Keratinocyte (primary cell): ENCODE results near the gene ENKD1. TPM values are rescaled to one million over a fixed set of nuclear protein-coding genes. Genes with fewer than 3 reads are reported as not detected.
"Not testable (repeated sequence)": the region's sequence is repeated elsewhere in the genome, so short reads cannot be mapped to it uniquely, and the experiment has no call there.

Experiments used
- DNase-seq: peaks from one replicate; pipeline ENCODE4 v3.0.0-alpha.2; 2011; ENCODE audit warnings: low read depth, missing footprints, low spot score
- FAIRE-seq: peaks from 2 replicates; lab custom pipeline; 2011; peaks lifted over from hg19 to GRCh38; lab: Jason Lieb, UNC
- H2AFZ ChIP-seq: 2 replicates; pipeline ENCODE4 v1.6.0; 2012; ENCODE audit warnings: low read length, control low read depth, inconsistent platforms; ENCODE audit not compliant: control insufficient read depth
- H3K27ac ChIP-seq: 2 replicates; pipeline ENCODE4 v1.5.1; 2011; ENCODE audit warnings: low read length; ENCODE audit not compliant: control insufficient read depth, insufficient read depth
- H3K27me3 ChIP-seq: 3 replicates; pipeline ENCODE4 v1.6.0; 2011; ENCODE audit warnings: low read length; ENCODE audit not compliant: control insufficient read depth, insufficient read depth; ENCODE audit errors: extremely low read depth
- H3K36me3 ChIP-seq, 2 experiments: 2 replicates in 1 of 2; 3 replicates in 1 of 2; pipeline ENCODE4 v1.5.1; 2011; ENCODE audit warnings: low read length in 2 of 2, mild to moderate bottlenecking in 1 of 2; ENCODE audit not compliant: control insufficient read depth in 2 of 2, insufficient read depth in 2 of 2; ENCODE audit errors: extremely low read depth in 1 of 2
- H3K4me1 ChIP-seq: 3 replicates; pipeline ENCODE4 v1.5.1; 2011; ENCODE audit warnings: low read length; ENCODE audit not compliant: control insufficient read depth, insufficient read depth; ENCODE audit errors: extremely low read depth
- H3K4me2 ChIP-seq: 3 replicates; pipeline ENCODE4 v1.6.0; 2011; ENCODE audit warnings: low read depth, low read length; ENCODE audit not compliant: control insufficient read depth, insufficient read depth; ENCODE audit errors: extremely low read depth
- H3K4me3 ChIP-seq, 3 experiments: fragments of 200-600 bp in 1 of 3; sonication (generic) in 1 of 3; 2 replicates in 2 of 3; 3 replicates in 1 of 3; pipeline ENCODE4 v1.5.1; 2011 to 2016; ENCODE audit warnings: low read length in 3 of 3, mild to moderate bottlenecking in 3 of 3, control low read depth in 2 of 3, inconsistent platforms in 1 of 3, low read depth in 1 of 3, mixed read lengths in 1 of 3, mixed run types in 1 of 3, moderate library complexity in 1 of 3; ENCODE audit not compliant: control insufficient read depth in 2 of 3, insufficient read depth in 2 of 3; ENCODE audit errors: extremely low read depth in 1 of 3
- H3K79me2 ChIP-seq: 2 replicates; pipeline ENCODE4 v1.6.0; 2012; ENCODE audit warnings: low read length; ENCODE audit not compliant: control insufficient read depth, insufficient read depth
- H3K9ac ChIP-seq: 3 replicates; pipeline ENCODE4 v1.6.0; 2011; ENCODE audit warnings: low read length; ENCODE audit not compliant: control insufficient read depth, insufficient read depth; ENCODE audit errors: extremely low read depth
- H3K9me1 ChIP-seq: 3 replicates; pipeline ENCODE4 v1.6.0; 2011; ENCODE audit warnings: low read length; ENCODE audit not compliant: control insufficient read depth, insufficient read depth; ENCODE audit errors: extremely low read depth
- H3K9me3 ChIP-seq: 2 replicates; pipeline ENCODE4 v1.5.1; 2012; ENCODE audit warnings: low read depth, low read length; ENCODE audit not compliant: control insufficient read depth
- H4K20me1 ChIP-seq: 3 replicates; pipeline ENCODE4 v1.6.0; 2011; ENCODE audit warnings: low read length; ENCODE audit not compliant: control insufficient read depth, insufficient read depth; ENCODE audit errors: extremely low read depth
- CTCF ChIP-seq, 3 experiments: IDR thresholded peaks in 1 of 3; conservative IDR thresholded peaks in 1 of 3; optimal IDR thresholded peaks in 1 of 3; 2 replicates in 2 of 3; 3 replicates in 1 of 3; pipeline versions ENCODE3 to v1.5.1; 2011; ENCODE audit warnings: low read length in 3 of 3, mild to moderate bottlenecking in 3 of 3, moderate library complexity in 2 of 3, control low read depth in 1 of 3, inconsistent platforms in 1 of 3; ENCODE audit not compliant: insufficient read depth in 2 of 3; ENCODE audit errors: extremely low read depth in 1 of 3
- EZH2 ChIP-seq: IDR thresholded peaks from one replicate; pipeline ENCODE4 v1.6.1; 2012; ENCODE audit warnings: inconsistent platforms, mild to moderate bottlenecking, low read length, moderate library complexity
- dilution Hi-C: fragments of 300-500 bp; cut with MboI; formaldehyde crosslinking; loops from one replicate; pipeline ENCODE4 v1.7.0; 2020; ENCODE audit warnings: low sequenced_read_pairs; ENCODE audit not compliant: extremely low pct_ligation_motif_present
- polyA plus RNA-seq, 5 experiments: library from polyadenylated mRNA; depleted of rRNA in 3 of 5; stranded (reverse) in 3 of 5; stranded (forward) in 1 of 5; unstranded in 1 of 5; fragments of >200 nt; gene quantifications; 1 replicate in 1 of 5; 2 replicates in 3 of 5; 3 replicates in 1 of 5; pipeline versions ENCODE4 v1.2.1 to v1.2.3, GENCODE V29; 2011 to 2012; ENCODE audit warnings: missing spikeins in 2 of 5, low read depth in 1 of 5, low replicate concordance in 1 of 5

ENKD1 gene
- polyA plus RNA-seq, 1 donor (not counting 4 experiments of a cell fraction or from before 2014, with no cell fraction given): 4.4 TPM

DNA sequence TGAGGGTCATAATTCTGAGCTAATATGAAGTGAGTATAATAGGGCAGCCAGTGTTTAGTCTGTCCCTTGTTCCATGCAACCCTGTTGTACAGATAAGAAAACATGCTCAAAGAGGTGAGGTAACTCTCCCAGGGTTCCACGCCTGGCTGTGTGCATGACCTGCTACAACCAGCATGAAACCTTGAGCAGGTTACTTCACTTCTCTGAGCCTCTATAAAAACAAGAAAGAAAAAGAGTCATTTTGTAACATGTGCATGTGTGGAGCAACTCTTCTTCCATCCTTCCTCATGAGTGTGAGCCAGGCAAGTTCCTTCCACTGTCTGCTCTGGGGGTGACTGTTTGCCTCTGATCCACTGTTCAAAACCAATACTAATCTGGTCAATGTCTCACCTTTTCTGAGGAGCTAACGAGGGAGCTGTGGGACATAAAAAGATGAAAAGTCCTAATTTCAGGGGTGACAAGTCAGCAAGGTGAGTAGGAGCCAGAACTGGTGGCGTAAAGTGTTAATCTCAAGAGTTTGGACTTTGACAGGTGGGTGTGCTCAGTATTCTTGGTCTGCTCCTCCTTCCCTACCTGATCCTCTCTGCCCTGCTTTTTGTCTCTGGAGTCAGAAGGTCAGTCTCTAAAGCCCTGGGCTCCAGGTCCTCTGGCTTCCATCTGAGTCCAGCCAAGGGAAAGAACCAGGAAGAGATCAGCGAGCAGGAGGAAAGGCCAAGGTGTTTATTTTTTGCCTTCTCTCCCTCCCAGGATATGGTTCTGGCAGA lies 31.1 kb upstream of the ENKD1 start:
- no peaks in the 10 kb centered on the region for H3K9me3 ChIP-seq
- no peak overlapping the region for H3K9ac ChIP-seq
- H4K20me1 ChIP-seq: peaks cover 3% of the 10 kb centered on the region
- FAIRE-seq (no peak), DNase-seq (no peak)
- H3K79me2 ChIP-seq: peaks cover 36% of the 10 kb centered on the region
- H3K4me1 ChIP-seq: peaks cover 10% of the 10 kb centered on the region
- TF ChIP-seq CTCF (optimal IDR thresholded peaks at IDR 0.05 in 1 of 3, IDR thresholded peaks at IDR 0.05 in 1 of 3, conservative IDR thresholded peaks at IDR 0.05 in 1 of 3; ENCODE audit: extremely low read depth in 1 of 3, insufficient read depth in 2 of 3, low read length in 3 of 3) (no peak), EZH2 (no peak)
- dilution Hi-C loops: no loop called here
- no peak overlapping the region for H2AFZ ChIP-seq
- no peak overlapping the region for H3K27ac ChIP-seq
- H3K36me3 ChIP-seq: peaks cover 3 to 4% of the 10 kb centered on the region in 2 experiments
- no peaks in the 10 kb centered on the region for H3K27me3 ChIP-seq
- no peak overlapping the region for H3K4me2 ChIP-seq
- H3K9me1 ChIP-seq: no peaks in the 10 kb centered on the region
- no peak overlapping the region for H3K4me3 ChIP-seq

- Histone ChIP-seq H3K4me2 (no peak overlapping the region), H3K9me1 (no peaks in the 10 kb centered on the region), H3K27ac (no peak overlapping the region), H3K27me3 (no peaks in the 10 kb centered on the region), H3K4me3 (no peak overlapping the region), H3K9me3 (no peaks in the 10 kb centered on the region), H4K20me1 (peaks cover 3% of the 10 kb centered on the region), H2AFZ (no peak overlapping the region), H3K79me2 (peaks cover 25% of the 10 kb centered on the region), H3K9ac (no peak overlapping the region), H3K4me1 (peaks cover 10% of the 10 kb centered on the region), H3K36me3 (peaks cover 2 to 3% of the 10 kb centered on the region in 2 experiments)
- TF ChIP-seq EZH2 (no peak), CTCF (optimal IDR thresholded peaks at IDR 0.05 in 1 of 3, IDR thresholded peaks at IDR 0.05 in 1 of 3, conservative IDR thresholded peaks at IDR 0.05 in 1 of 3; ENCODE audit: extremely low read depth in 1 of 3, insufficient read depth in 2 of 3, low read length in 3 of 3) (no peak)
- FAIRE-seq: no peak
- dilution Hi-C loops: no loop called here
- DNase-seq: no peak
These were observed 28.1 kb upstream of the ENKD1 start for GRCh38 chr16:67694611-67695010.

DNA sequence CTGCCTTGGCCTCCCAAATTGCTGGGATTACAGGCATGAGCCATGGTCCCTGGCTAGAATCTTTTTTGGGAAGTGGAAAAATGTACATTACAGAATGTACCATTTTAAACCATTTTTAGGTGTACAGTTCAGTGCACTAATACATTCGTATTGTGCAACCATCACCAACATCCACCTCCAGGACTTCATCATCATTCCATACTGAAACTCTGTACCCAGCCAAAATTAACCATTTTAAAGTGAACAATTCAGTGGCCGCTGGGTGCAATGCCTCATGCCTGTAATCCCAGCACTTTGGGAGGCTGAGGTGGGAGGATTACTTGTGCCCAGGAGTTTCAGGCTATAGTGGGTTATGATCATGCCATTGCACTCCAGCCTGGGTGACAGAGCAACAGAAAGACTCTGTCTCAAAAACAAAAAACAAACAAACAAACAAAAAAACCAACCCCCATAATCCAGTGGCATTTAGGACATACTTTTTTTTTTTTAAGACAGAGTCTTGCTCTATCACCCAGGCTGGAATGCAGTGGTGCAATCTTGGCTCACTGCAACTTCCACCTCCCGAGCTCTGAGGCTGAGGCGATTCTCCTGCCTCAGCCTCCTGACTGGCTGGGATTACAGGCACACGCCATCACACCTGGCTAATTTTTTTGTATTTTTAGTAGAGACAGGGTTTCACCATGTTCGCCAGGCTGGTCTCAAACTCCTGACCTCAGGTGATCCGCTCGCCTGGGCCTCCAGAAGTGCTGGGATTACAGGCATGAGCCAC lies 27.2 kb upstream of the ENKD1 start:
- DNase-seq, H3K9me1 ChIP-seq, H4K20me1 ChIP-seq, H2AFZ ChIP-seq, H3K4me3 ChIP-seq, H3K9ac ChIP-seq, FAIRE-seq, H3K27me3 ChIP-seq, H3K36me3 ChIP-seq, dilution Hi-C loops, H3K4me2 ChIP-seq, H3K27ac ChIP-seq, H3K9me3 ChIP-seq: not testable (repeated sequence)
- Histone ChIP-seq H3K4me1 (peaks cover 10% of the 10 kb centered on the region), H3K79me2 (peaks cover 22% of the 10 kb centered on the region)
